Neuronal stem cell (in vitro differentiated cells): ENCODE results near the gene GOLGA8J. TPM values are rescaled to one million over a fixed set of nuclear protein-coding genes. Genes with fewer than 3 reads are reported as not detected.
"Not testable (repeated sequence)": the region's sequence is repeated elsewhere in the genome, so short reads cannot be mapped to it uniquely, and the experiment has no call there.

Experiments used
- DNase-seq: peaks from one replicate; pipeline ENCODE4 v3.0.0-alpha.2; 2013; ENCODE audit warnings: low spot score
- H2AFZ ChIP-seq: one replicate; pipeline ENCODE4 v1.6.1; 2013; ENCODE audit warnings: mild to moderate bottlenecking, low read length, inconsistent platforms
- H2AK5ac ChIP-seq: 2 replicates; pipeline ENCODE4 v1.6.1; 2013; ENCODE audit warnings: low read depth, mild to moderate bottlenecking, inconsistent platforms, low read length, moderate library complexity, mixed read lengths
- H2BK120ac ChIP-seq: 2 replicates; pipeline ENCODE4 v1.6.1; 2013; ENCODE audit warnings: low read depth, mild to moderate bottlenecking, inconsistent platforms, low read length, moderate library complexity, mixed read lengths
- H2BK12ac ChIP-seq: one replicate; pipeline ENCODE4 v1.6.1; 2013; ENCODE audit warnings: low read length, inconsistent platforms
- H2BK15ac ChIP-seq: 2 replicates; pipeline ENCODE4 v1.6.1; 2013; ENCODE audit warnings: mild to moderate bottlenecking, low read length, inconsistent platforms, mixed read lengths
- H2BK5ac ChIP-seq: one replicate; pipeline ENCODE4 v1.6.1; 2013; ENCODE audit warnings: inconsistent platforms, mild to moderate bottlenecking, low read length, moderate library complexity
- H3K14ac ChIP-seq: one replicate; pipeline ENCODE4 v1.6.1; 2013; ENCODE audit warnings: low read length, inconsistent platforms
- H3K18ac ChIP-seq: 2 replicates; pipeline ENCODE4 v1.6.1; 2013; ENCODE audit warnings: low read length, inconsistent platforms
- H3K23ac ChIP-seq: 2 replicates; pipeline ENCODE4 v1.6.1; 2013; ENCODE audit warnings: low read depth, mild to moderate bottlenecking, mixed read lengths, low read length, inconsistent platforms; ENCODE audit not compliant: poor library complexity
- H3K27ac ChIP-seq: replicated peaks from 3 replicates; pipeline ENCODE4 v1.5.1; 2013; ENCODE audit warnings: low read length, inconsistent platforms
- H3K27me3 ChIP-seq, 3 experiments: 2 replicates each; pipeline ENCODE4 v1.6.1; 2013; ENCODE audit warnings: low read length in 3 of 3, mild to moderate bottlenecking in 2 of 3, inconsistent platforms in 1 of 3, low read depth in 1 of 3, mixed read lengths in 1 of 3, moderate library complexity in 1 of 3; ENCODE audit not compliant: control insufficient read depth in 3 of 3, insufficient read depth in 3 of 3
- H3K36me3 ChIP-seq, 2 donors: replicated peaks in 1 of 2; 2 replicates each; pipeline ENCODE4 v1.6.1; 2013; ENCODE audit warnings: low read length in 2 of 2; ENCODE audit not compliant: control insufficient read depth in 2 of 2, insufficient read depth in 2 of 2
- H3K4ac ChIP-seq: 2 replicates; pipeline ENCODE4 v1.6.1; 2013; ENCODE audit warnings: inconsistent platforms, mild to moderate bottlenecking, low read length, moderate library complexity
- H3K4me1 ChIP-seq, 2 donors: 1 replicate in 1 of 2; 2 replicates in 1 of 2; pipeline ENCODE4 v1.6.1; 2013; ENCODE audit warnings: low read length in 2 of 2, low read depth in 1 of 2; ENCODE audit not compliant: control insufficient read depth in 2 of 2, insufficient read depth in 1 of 2
- H3K4me2 ChIP-seq: one replicate; pipeline ENCODE4 v1.6.1; 2013; ENCODE audit warnings: mild to moderate bottlenecking, low read length, inconsistent platforms; ENCODE audit not compliant: insufficient read depth, poor library complexity, severe bottlenecking
- H3K4me3 ChIP-seq, 2 donors: 2 replicates each; pipeline ENCODE4 v1.5.1; 2013; ENCODE audit warnings: low read length in 2 of 2, mild to moderate bottlenecking in 2 of 2, inconsistent platforms in 1 of 2, moderate library complexity in 1 of 2
- H3K79me1 ChIP-seq: one replicate; pipeline ENCODE4 v1.6.1; 2013; ENCODE audit warnings: low read depth, mild to moderate bottlenecking, inconsistent platforms, low read length, moderate library complexity
- H3K9ac ChIP-seq: one replicate; pipeline ENCODE4 v1.6.1; 2013; ENCODE audit warnings: mild to moderate bottlenecking, low read depth, low read length, inconsistent platforms; ENCODE audit not compliant: poor library complexity
- H3K9me3 ChIP-seq, 2 donors: replicated peaks in 1 of 2; 2 replicates each; pipeline versions ENCODE3 to v1.6.1; 2013; ENCODE audit warnings: low read length in 2 of 2, mild to moderate bottlenecking in 2 of 2, inconsistent platforms in 1 of 2, low read depth in 1 of 2, mixed read lengths in 1 of 2, moderate library complexity in 1 of 2; ENCODE audit not compliant: control insufficient read depth in 2 of 2, insufficient read depth in 1 of 2
- H4K8ac ChIP-seq: one replicate; pipeline ENCODE4 v1.6.1; 2013; ENCODE audit warnings: low read depth, mild to moderate bottlenecking, inconsistent platforms, low read length, moderate library complexity
- H4K91ac ChIP-seq: one replicate; pipeline ENCODE4 v1.6.1; 2013; ENCODE audit warnings: low read length, low read depth, mild to moderate bottlenecking, inconsistent platforms; ENCODE audit not compliant: poor library complexity
- WGBS, 2 donors: extraction: QIAGEN DNeasy Blood & Tissue Kit; methylation state at CpG; one replicate each; pipeline ENCODE4 v1.1.7; 2013; ENCODE audit warnings: missing lambda C conversion rate in 2 of 2, mixed read lengths in 1 of 2; ENCODE audit not compliant: insufficient read length in 2 of 2, insufficient replicate concordance in 1 of 2; ENCODE audit errors: extremely low coverage in 2 of 2; 5-methylcytosine and 5-hydroxymethylcytosine counted together
- polyA plus RNA-seq, 2 experiments: library from polyadenylated mRNA; stranded (reverse); fragments of 200-250 nt; gene quantifications; one replicate each; pipeline ENCODE4 v1.2.3, GENCODE V29; 2013

Gene GOLGA8J
- not detected for polyA plus RNA-seq (2013, experiment 1 of 2)
- polyA plus RNA-seq (2013, experiment 2 of 2): 0.04 TPM

- WGBS, 2 donors: no CpG with 5 or more reads among the region's 7 CpGs
- not testable (repeated sequence) for H4K91ac ChIP-seq, H3K4ac ChIP-seq, H3K36me3 ChIP-seq, H2BK15ac ChIP-seq, H2BK12ac ChIP-seq, H3K4me1 ChIP-seq, H2AK5ac ChIP-seq, H3K79me1 ChIP-seq, H2AFZ ChIP-seq, H3K14ac ChIP-seq, H4K8ac ChIP-seq, H3K9me3 ChIP-seq, H3K9ac ChIP-seq, H2BK5ac ChIP-seq, H3K4me3 ChIP-seq, H3K27me3 ChIP-seq, H3K23ac ChIP-seq, DNase-seq, H3K27ac ChIP-seq, H2BK120ac ChIP-seq, H3K4me2 ChIP-seq, H3K18ac ChIP-seq
These were observed at the start of gene GOLGA8J for GRCh38 chr15:30082655-30083054. GOLGA8J (plus strand) TSS chr15:30082955; CDS start chr15:30083053, 98 bp downstream.

GRCh38 chr15:30033211-30033610, 49.5 kb upstream of the GOLGA8J start:
- DNase-seq: no peak

GRCh38 chr15:30033763-30034162, 49.0 kb upstream of the GOLGA8J start:
- Histone ChIP-seq H2BK15ac (no peak overlapping the region), H2AK5ac (no peak overlapping the region), H3K9ac (no peak overlapping the region), H3K4me3 (no peak overlapping the region), H3K18ac (no peak overlapping the region), H2AFZ (no peak overlapping the region), H3K79me1 (no peaks in the 10 kb centered on the region), H3K14ac (no peak overlapping the region), H3K9me3 (peaks cover 0 to 4% of the 10 kb centered on the region in 2 donors), H3K27ac (no peak overlapping the region), H3K23ac (no peak overlapping the region), H3K4me2 (no peak overlapping the region), H2BK12ac (no peak overlapping the region), H3K36me3 (no peaks in the 10 kb centered on the region), H4K8ac (no peak overlapping the region), H2BK120ac (no peak overlapping the region), H3K4me1 (no peaks in the 10 kb centered on the region), H2BK5ac (no peak overlapping the region), H3K27me3 (no peaks in the 10 kb centered on the region), H3K4ac (no peak overlapping the region), H4K91ac (no peak overlapping the region)
- no peak for DNase-seq
- no CpG with 5 or more reads among the region's 4 CpGs for WGBS, 2 donors

More at GRCh38 chr15:30033211-30033610, 49.5 kb upstream of the GOLGA8J start:
- H3K27me3 ChIP-seq: no peaks in the 10 kb centered on the region
- H3K36me3 ChIP-seq: no peaks in the 10 kb centered on the region
- H3K4me3 ChIP-seq: no peak overlapping the region
- no CpG with 5 or more reads among the region's 3 CpGs for WGBS, 2 donors
- no peak overlapping the region for H3K4ac ChIP-seq
- H4K91ac ChIP-seq: no peak overlapping the region
- no peaks in the 10 kb centered on the region for H3K4me1 ChIP-seq
- H3K4me2 ChIP-seq: no peak overlapping the region
- H2AFZ ChIP-seq: no peak overlapping the region
- H3K18ac ChIP-seq: no peak overlapping the region
- no peak overlapping the region for H3K23ac ChIP-seq
- H2AK5ac ChIP-seq: no peak overlapping the region
- no peak overlapping the region for H3K27ac ChIP-seq
- no peaks in the 10 kb centered on the region for H3K79me1 ChIP-seq
- no peak overlapping the region for H2BK12ac ChIP-seq
- H2BK120ac ChIP-seq: no peak overlapping the region
- no peak overlapping the region for H4K8ac ChIP-seq
- H2BK15ac ChIP-seq: no peak overlapping the region
- no peak overlapping the region for H3K9ac ChIP-seq
- H3K9me3 ChIP-seq: peaks cover 0 to 4% of the 10 kb centered on the region in 2 donors
- H2BK5ac ChIP-seq: no peak overlapping the region
- H3K14ac ChIP-seq: no peak overlapping the region

GRCh38 chr15:30036036-30036703, 46.6 kb upstream of the GOLGA8J start:
- Histone ChIP-seq H3K14ac (no peak overlapping the region), H3K9ac (no peak overlapping the region), H4K91ac (no peak overlapping the region), H2BK120ac (no peak overlapping the region), H3K27me3 (no peaks in the 10 kb centered on the region), H3K79me1 (no peaks in the 10 kb centered on the region), H4K8ac (no peak overlapping the region), H3K9me3 (no peaks in the 10 kb centered on the region), H3K18ac (no peak overlapping the region), H3K27ac (no peak overlapping the region), H3K4me3 (no peak overlapping the region), H2BK12ac (no peak overlapping the region), H3K36me3 (no peaks in the 10 kb centered on the region), H3K4me2 (no peak overlapping the region), H2BK15ac (no peak overlapping the region), H2AFZ (no peak overlapping the region), H3K4ac (no peak overlapping the region), H2AK5ac (no peak overlapping the region), H3K23ac (no peak overlapping the region), H3K4me1 (no peaks in the 10 kb centered on the region), H2BK5ac (no peak overlapping the region)
- no CpG with 5 or more reads among the region's 6 CpGs for WGBS, 2 donors
- no peak for DNase-seq
